GM12878 (cell line): ENCODE results near the gene ZNF710. TPM values are rescaled to one million over a fixed set of nuclear protein-coding genes. Genes with fewer than 3 reads are reported as not detected.

Source experiments
- ATAC-seq: fragments of 200-7000 bp; cut with Tn5 transposase; 3 replicates; pipeline ENCODE4 v1.9.1; 2020; ENCODE audit warnings: mild to moderate bottlenecking, moderate library complexity
- BruUV-seq: library from RNA; stranded (reverse); fragments of 400-500 nt; replicated peaks from 2 replicates; lab custom pipeline; 2021; lab: Mats Ljungman, UMichigan
- CTCF ChIA-PET: fragments of 300-600 bp; sonication (Branson Sonifier 250); formaldehyde crosslinking; extraction: SDS; loops from one replicate; lab custom pipeline; 2021; ENCODE audit warnings: inconsistent platforms; lab: Yijun Ruan, JAX
- POLR2A ChIA-PET: fragments of 350-600 bp; formaldehyde crosslinking; extraction: SDS; loops from one replicate; lab custom pipeline; 2021; ENCODE audit warnings: inconsistent platforms; lab: Charles Lee
- RAD21 ChIA-PET: fragments of 300-600 bp; sonication (Branson Sonifier 250); formaldehyde crosslinking; loops from one replicate; lab custom pipeline; 2023; ENCODE audit warnings: antibody characterized with exemption; ENCODE audit not compliant: unreplicated experiment; lab: Charles Lee
- SMC1A ChIA-PET: fragments of 300-600 bp; sonication (Branson Sonifier 250); formaldehyde crosslinking; loops from one replicate; lab custom pipeline; 2023; ENCODE audit not compliant: unreplicated experiment, uncharacterized antibody; lab: Charles Lee
- DNase-seq: peaks from one replicate; pipeline ENCODE4 v3.0.0-alpha.2; 2011; ENCODE audit warnings: low read depth, low spot score
- FAIRE-seq: peaks from 3 replicates; lab custom pipeline; 2011; peaks lifted over from hg19 to GRCh38; lab: Jason Lieb, UNC
- H2AFZ ChIP-seq: 2 replicates; pipeline ENCODE4 v1.6.0; 2011; ENCODE audit warnings: low read depth, low read length, control low read depth; ENCODE audit not compliant: control insufficient read depth
- H3K27ac ChIP-seq: 2 replicates; pipeline ENCODE4 v1.5.1; 2011; ENCODE audit warnings: control low read depth; ENCODE audit not compliant: control insufficient read depth, insufficient read depth
- H3K27me3 ChIP-seq, 2 experiments: replicated peaks in 1 of 2; 2 replicates each; pipeline versions ENCODE4 v1.6.0 to v1.6.1; 2011; ENCODE audit warnings: low read length in 1 of 2; ENCODE audit not compliant: control insufficient read depth in 2 of 2, insufficient read depth in 2 of 2
- H3K36me3 ChIP-seq, 2 experiments: 2 replicates each; pipeline ENCODE4 v1.5.1; 2011; ENCODE audit warnings: low read length in 1 of 2; ENCODE audit not compliant: control insufficient read depth in 2 of 2, insufficient read depth in 2 of 2
- H3K4me1 ChIP-seq: 2 replicates; pipeline ENCODE4 v1.6.1; 2011; ENCODE audit warnings: mild to moderate bottlenecking, low read length, moderate library complexity, mixed read lengths; ENCODE audit not compliant: control insufficient read depth, insufficient read depth
- H3K4me2 ChIP-seq: 2 replicates; pipeline ENCODE4 v1.6.0; 2011; ENCODE audit warnings: control low read depth; ENCODE audit not compliant: control insufficient read depth, insufficient read depth
- H3K4me3 ChIP-seq: fragments of 200-600 bp; sonication (generic); 2 replicates; pipeline ENCODE4 v1.5.1; 2016
- H3K79me2 ChIP-seq: 2 replicates; pipeline ENCODE4 v1.6.0; 2011; ENCODE audit warnings: low read length; ENCODE audit not compliant: control insufficient read depth, insufficient read depth
- H3K9ac ChIP-seq: 2 replicates; pipeline ENCODE4 v1.8.0; 2011; ENCODE audit warnings: low read length, control low read depth, mixed read lengths; ENCODE audit not compliant: control insufficient read depth, insufficient read depth
- H3K9me3 ChIP-seq: replicated peaks from 3 replicates; pipeline ENCODE4 v1.5.1; 2011; ENCODE audit warnings: mild to moderate bottlenecking, low read length; ENCODE audit not compliant: control insufficient read depth, insufficient read depth
- H4K20me1 ChIP-seq: 2 replicates; pipeline ENCODE4 v1.6.0; 2011; ENCODE audit not compliant: control insufficient read depth, insufficient read depth
- BCL11A ChIP-seq: IDR thresholded peaks from 2 replicates; pipeline ENCODE4 v1.6.1; 2011; ENCODE audit warnings: low read depth, low read length
- BHLHE40 ChIP-seq, 2 experiments: fragments of 450-650 bp in 1 of 2; IDR thresholded peaks; 2 replicates each; pipeline ENCODE4 v1.6.1; 2011 to 2017; ENCODE audit warnings: low read depth in 2 of 2, borderline replicate concordance in 1 of 2, improper control_type of control experiment in 1 of 2, low read length in 1 of 2, mild to moderate bottlenecking in 1 of 2
- CHD2 ChIP-seq: IDR thresholded peaks from 2 replicates; pipeline ENCODE4 v1.6.1; 2011; ENCODE audit warnings: low read depth, low read length, improper control_type of control experiment, borderline replicate concordance
- EED ChIP-seq: sonication (generic); IDR thresholded peaks from 2 replicates; pipeline ENCODE4 v1.6.1; 2016; ENCODE audit warnings: antibody characterized with exemption, low read depth
- KDM1A ChIP-seq: fragments of 200-600 bp; sonication (generic); IDR thresholded peaks from 2 replicates; pipeline ENCODE4 v1.6.1; 2016; ENCODE audit warnings: borderline replicate concordance
- MYC ChIP-seq: IDR thresholded peaks from 2 replicates; pipeline ENCODE4 v1.6.1; 2011; ENCODE audit warnings: mild to moderate bottlenecking, low read length, moderate library complexity, inconsistent platforms; ENCODE audit not compliant: insufficient read depth, insufficient replicate concordance, insufficient read length, severe bottlenecking
- NRF1 ChIP-seq: conservative IDR thresholded peaks from 2 replicates; pipeline ENCODE4 v1.6.1; 2011; ENCODE audit warnings: mild to moderate bottlenecking, low read depth, low read length, improper control_type of control experiment
- POLR2AphosphoS5 ChIP-seq: IDR thresholded peaks from 2 replicates; pipeline ENCODE4 v1.6.1; 2011; ENCODE audit warnings: mild to moderate bottlenecking, low read length, inconsistent platforms
- RBBP5 ChIP-seq: fragments of 200-600 bp; sonication (generic); conservative IDR thresholded peaks from 2 replicates; pipeline ENCODE4 v1.6.1; 2016
- YY1 ChIP-seq: IDR thresholded peaks from 2 replicates; pipeline ENCODE4 v1.6.1; 2011; ENCODE audit warnings: low read depth, mild to moderate bottlenecking, low read length
- ZNF24 ChIP-seq: fragments of 450-650 bp; IDR thresholded peaks from 2 replicates; pipeline ENCODE4 v1.6.1; 2017; ENCODE audit warnings: antibody characterized with exemption, mild to moderate bottlenecking
- WGBS: methylation state at CpG from one replicate; pipeline ENCODE4 v1.1.6; 2016; ENCODE audit warnings: low lambda C conversion rate; ENCODE audit not compliant: insufficient replicate concordance, insufficient coverage; ENCODE audit errors: missing lambda C conversion rate; 5-methylcytosine and 5-hydroxymethylcytosine counted together
- in situ Hi-C: fragments of 300-500 bp; cut with MboI; formaldehyde crosslinking; loops from 9 replicates; pipeline ENCODE4 v1.14.3; 2018; ENCODE audit warnings: mixed read lengths
- intact Hi-C: fragments of 100-400 bp; cut with micrococcal nuclease; formaldehyde crosslinking; loops from one replicate; pipeline ENCODE4 v1.14.2; 2022; ENCODE audit not compliant: unreplicated experiment
- polyA plus RNA-seq, 11 experiments: library from polyadenylated mRNA; depleted of rRNA in 4 of 11; unstranded in 6 of 11; stranded (reverse) in 5 of 11; fragments of >200 nt; fragmentation: Nextera tagmentation in 4 of 11; fragmentation: Illumina TruSeq in 1 of 11; extraction: Ambion mirVana in 4 of 11; extraction: Trizol in 1 of 11; gene quantifications; 1 replicate in 1 of 11; 2 replicates in 10 of 11; pipeline versions ENCODE4 v1.2.1 to v1.2.3, GENCODE V29; 2011 to 2016; ENCODE audit warnings: inconsistent platforms in 2 of 11, missing spikeins in 2 of 11, low read depth in 1 of 11
- total RNA-seq, 4 experiments: library from RNA; depleted of rRNA in 3 of 4; stranded (reverse); fragments of >200 nt in 3 of 4; fragmentation: Illumina TruSeq in 1 of 4; extraction: Trizol in 1 of 4; gene quantifications; 2 replicates each; pipeline versions ENCODE4 v1.2.1 to v1.2.3, GENCODE V29; 2013 to 2021
- TF ChIP-seq, protein P1 (sequence below): IDR thresholded peaks from 2 replicates; pipeline ENCODE4 v1.6.1; 2012; ENCODE audit warnings: improper control_type of control experiment, low read depth, low read length; ENCODE audit not compliant: insufficient replicate concordance
- TF ChIP-seq, protein P2 (sequence below): IDR thresholded peaks from 2 replicates; pipeline ENCODE4 v1.6.1; 2012; ENCODE audit warnings: low read length, inconsistent platforms
- TF ChIP-seq, protein P3 (sequence below): fragments of 150-350 bp; IDR thresholded peaks from 2 replicates; pipeline ENCODE4 v1.6.1; 2016; ENCODE audit warnings: low read depth, low read length

The ZNF710 gene
- total and polyA plus RNA-seq, 10 of the 15 experiments (the other 5 are each of a cell fraction or from before 2014, with no cell fraction given): 1.4 to 43.5 (median 9.8) TPM

DNA sequence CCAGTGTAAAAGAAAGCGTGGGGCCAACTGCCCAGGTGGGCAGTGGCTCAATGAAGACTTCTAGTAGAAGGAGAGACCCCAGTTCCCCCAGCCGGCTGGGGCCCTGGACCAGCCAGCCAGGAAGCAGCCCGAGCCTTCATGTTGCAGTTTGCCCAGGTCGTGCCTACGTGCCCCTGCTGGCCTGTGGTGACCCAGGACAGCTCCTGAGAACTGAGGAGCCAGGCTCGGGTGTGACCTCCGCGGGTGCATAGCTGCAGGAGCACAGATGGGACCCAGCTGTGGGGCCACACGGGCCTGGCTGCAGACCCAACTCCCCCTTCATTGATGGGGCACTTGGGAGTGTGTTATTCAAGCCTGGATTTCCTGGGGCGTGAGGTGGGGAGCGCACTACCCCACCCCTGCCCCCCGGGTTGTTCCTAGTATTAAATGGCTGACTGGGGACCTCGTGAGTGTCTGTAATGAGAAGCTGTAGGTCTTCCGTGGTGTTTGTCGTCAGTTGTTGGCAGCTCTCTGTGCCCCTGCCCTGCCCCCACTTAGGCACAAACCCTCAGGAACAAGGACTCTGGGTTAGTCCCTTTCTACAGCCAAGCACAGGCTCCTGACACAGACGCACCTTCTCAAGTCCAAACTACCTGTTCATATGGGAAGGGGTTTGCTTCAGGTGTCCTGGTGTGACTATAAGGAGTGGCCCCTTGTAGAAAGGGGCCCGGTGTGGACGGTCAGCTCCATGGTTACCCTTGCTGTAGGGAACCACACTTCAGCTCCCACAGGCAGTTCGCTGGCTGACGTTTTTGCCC, 62.0 kb downstream of the ZNF710 start:
- WGBS: 91% methylated on average over 20 of the region's 20 CpGs
- Histone ChIP-seq H3K4me1 (peaks cover 54% of the 10 kb centered on the region), H3K27me3 (no peaks in the 10 kb centered on the region), H3K9ac (no peak overlapping the region; the same call in 1 of the 2 replicates), H3K36me3 (peaks cover 4 to 10% of the 10 kb centered on the region in 2 experiments; a peak in 3 of 4 replicates), H3K4me2 (no peak overlapping the region), H4K20me1 (no peaks in the 10 kb centered on the region), H2AFZ (no peak overlapping the region), H3K27ac (peak overlapping the region; percentile 79; the same call in 1 of the 2 replicates), H3K79me2 (peaks cover 35% of the 10 kb centered on the region), H3K4me3 (no peak overlapping the region), H3K9me3 (no peaks in the 10 kb centered on the region)
- ChIA-PET POLR2A (no interaction called here), SMC1A (no interaction called here), RAD21 (no interaction called here), CTCF (interaction anchor here (1.9 kb wide), 1 partner anchor 8 kb away, joined by 6 read pairs; no protein-coding TSS in a partner anchor)
- no TSS peak for BruUV-seq
- DNase-seq (no peak), FAIRE-seq (no peak), ATAC-seq (no peak)
- in situ Hi-C loops: no loop called here
- intact Hi-C loops: no loop called here
- TF ChIP-seq, protein P1, sequence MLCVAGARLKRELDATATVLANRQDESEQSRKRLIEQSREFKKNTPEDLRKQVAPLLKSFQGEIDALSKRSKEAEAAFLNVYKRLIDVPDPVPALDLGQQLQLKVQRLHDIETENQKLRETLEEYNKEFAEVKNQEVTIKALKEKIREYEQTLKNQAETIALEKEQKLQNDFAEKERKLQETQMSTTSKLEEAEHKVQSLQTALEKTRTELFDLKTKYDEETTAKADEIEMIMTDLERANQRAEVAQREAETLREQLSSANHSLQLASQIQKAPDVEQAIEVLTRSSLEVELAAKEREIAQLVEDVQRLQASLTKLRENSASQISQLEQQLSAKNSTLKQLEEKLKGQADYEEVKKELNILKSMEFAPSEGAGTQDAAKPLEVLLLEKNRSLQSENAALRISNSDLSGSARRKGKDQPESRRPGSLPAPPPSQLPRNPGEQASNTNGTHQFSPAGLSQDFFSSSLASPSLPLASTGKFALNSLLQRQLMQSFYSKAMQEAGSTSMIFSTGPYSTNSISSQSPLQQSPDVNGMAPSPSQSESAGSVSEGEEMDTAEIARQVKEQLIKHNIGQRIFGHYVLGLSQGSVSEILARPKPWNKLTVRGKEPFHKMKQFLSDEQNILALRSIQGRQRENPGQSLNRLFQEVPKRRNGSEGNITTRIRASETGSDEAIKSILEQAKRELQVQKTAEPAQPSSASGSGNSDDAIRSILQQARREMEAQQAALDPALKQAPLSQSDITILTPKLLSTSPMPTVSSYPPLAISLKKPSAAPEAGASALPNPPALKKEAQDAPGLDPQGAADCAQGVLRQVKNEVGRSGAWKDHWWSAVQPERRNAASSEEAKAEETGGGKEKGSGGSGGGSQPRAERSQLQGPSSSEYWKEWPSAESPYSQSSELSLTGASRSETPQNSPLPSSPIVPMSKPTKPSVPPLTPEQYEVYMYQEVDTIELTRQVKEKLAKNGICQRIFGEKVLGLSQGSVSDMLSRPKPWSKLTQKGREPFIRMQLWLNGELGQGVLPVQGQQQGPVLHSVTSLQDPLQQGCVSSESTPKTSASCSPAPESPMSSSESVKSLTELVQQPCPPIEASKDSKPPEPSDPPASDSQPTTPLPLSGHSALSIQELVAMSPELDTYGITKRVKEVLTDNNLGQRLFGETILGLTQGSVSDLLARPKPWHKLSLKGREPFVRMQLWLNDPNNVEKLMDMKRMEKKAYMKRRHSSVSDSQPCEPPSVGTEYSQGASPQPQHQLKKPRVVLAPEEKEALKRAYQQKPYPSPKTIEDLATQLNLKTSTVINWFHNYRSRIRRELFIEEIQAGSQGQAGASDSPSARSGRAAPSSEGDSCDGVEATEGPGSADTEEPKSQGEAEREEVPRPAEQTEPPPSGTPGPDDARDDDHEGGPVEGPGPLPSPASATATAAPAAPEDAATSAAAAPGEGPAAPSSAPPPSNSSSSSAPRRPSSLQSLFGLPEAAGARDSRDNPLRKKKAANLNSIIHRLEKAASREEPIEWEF: no peak
- TF ChIP-seq BHLHE40 (IDR thresholded peaks at IDR 0.05; ENCODE audit: borderline replicate concordance in 1 of 2, low read depth in 2 of 2, low read length in 1 of 2): no peak
- TF ChIP-seq RBBP5: no peak
- TF ChIP-seq, protein P2, sequence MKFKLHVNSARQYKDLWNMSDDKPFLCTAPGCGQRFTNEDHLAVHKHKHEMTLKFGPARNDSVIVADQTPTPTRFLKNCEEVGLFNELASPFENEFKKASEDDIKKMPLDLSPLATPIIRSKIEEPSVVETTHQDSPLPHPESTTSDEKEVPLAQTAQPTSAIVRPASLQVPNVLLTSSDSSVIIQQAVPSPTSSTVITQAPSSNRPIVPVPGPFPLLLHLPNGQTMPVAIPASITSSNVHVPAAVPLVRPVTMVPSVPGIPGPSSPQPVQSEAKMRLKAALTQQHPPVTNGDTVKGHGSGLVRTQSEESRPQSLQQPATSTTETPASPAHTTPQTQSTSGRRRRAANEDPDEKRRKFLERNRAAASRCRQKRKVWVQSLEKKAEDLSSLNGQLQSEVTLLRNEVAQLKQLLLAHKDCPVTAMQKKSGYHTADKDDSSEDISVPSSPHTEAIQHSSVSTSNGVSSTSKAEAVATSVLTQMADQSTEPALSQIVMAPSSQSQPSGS: no peak
- TF ChIP-seq CHD2: no peak
- no peak for TF ChIP-seq NRF1
- TF ChIP-seq KDM1A: no peak
- TF ChIP-seq EED: no peak
- TF ChIP-seq ZNF24: no peak
- TF ChIP-seq BCL11A: no peak
- no peak for TF ChIP-seq MYC
- no peak for TF ChIP-seq YY1
- TF ChIP-seq, protein P3, sequence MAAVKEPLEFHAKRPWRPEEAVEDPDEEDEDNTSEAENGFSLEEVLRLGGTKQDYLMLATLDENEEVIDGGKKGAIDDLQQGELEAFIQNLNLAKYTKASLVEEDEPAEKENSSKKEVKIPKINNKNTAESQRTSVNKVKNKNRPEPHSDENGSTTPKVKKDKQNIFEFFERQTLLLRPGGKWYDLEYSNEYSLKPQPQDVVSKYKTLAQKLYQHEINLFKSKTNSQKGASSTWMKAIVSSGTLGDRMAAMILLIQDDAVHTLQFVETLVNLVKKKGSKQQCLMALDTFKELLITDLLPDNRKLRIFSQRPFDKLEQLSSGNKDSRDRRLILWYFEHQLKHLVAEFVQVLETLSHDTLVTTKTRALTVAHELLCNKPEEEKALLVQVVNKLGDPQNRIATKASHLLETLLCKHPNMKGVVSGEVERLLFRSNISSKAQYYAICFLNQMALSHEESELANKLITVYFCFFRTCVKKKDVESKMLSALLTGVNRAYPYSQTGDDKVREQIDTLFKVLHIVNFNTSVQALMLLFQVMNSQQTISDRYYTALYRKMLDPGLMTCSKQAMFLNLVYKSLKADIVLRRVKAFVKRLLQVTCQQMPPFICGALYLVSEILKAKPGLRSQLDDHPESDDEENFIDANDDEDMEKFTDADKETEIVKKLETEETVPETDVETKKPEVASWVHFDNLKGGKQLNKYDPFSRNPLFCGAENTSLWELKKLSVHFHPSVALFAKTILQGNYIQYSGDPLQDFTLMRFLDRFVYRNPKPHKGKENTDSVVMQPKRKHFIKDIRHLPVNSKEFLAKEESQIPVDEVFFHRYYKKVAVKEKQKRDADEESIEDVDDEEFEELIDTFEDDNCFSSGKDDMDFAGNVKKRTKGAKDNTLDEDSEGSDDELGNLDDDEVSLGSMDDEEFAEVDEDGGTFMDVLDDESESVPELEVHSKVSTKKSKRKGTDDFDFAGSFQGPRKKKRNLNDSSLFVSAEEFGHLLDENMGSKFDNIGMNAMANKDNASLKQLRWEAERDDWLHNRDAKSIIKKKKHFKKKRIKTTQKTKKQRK: no peak
- TF ChIP-seq POLR2AphosphoS5: no peak
